Psoas muscle (tissue), 8 donors: ENCODE measurements around the gene CHD6. TPM values are rescaled to one million over a fixed set of nuclear protein-coding genes. Genes with fewer than 3 reads are reported as not detected.

Experiments used
- ATAC-seq, 4 donors: fragments of 200-7000 bp; cut with Tn5 transposase; one replicate each; pipeline ENCODE4 v1.9.1; 2020; ENCODE audit warnings: moderate library complexity in 3 of 4, mild to moderate bottlenecking in 2 of 4
- DNase-seq, 2 donors: peaks; one replicate each; pipeline ENCODE4 v3.0.0-alpha.2; 2020
- H3K27ac ChIP-seq: fragments of 200-600 bp; one replicate; pipeline ENCODE4 v1.8.0; 2022
- H3K27me3 ChIP-seq, 3 donors: fragments of 200-600 bp in 1 of 3; one replicate each; pipeline versions ENCODE4 v1.6.1 to v1.8.0; 2013 to 2022; ENCODE audit warnings: low read length in 2 of 3, mild to moderate bottlenecking in 2 of 3, moderate library complexity in 1 of 3; ENCODE audit not compliant: insufficient read depth in 3 of 3
- H3K36me3 ChIP-seq, 2 donors: fragments of 200-600 bp in 1 of 2; one replicate each; pipeline versions ENCODE4 v1.6.1 to v1.8.0; 2013 to 2022; ENCODE audit warnings: low read depth in 1 of 2, mild to moderate bottlenecking in 1 of 2, moderate library complexity in 1 of 2; ENCODE audit not compliant: insufficient read depth in 1 of 2
- H3K4me1 ChIP-seq: fragments of 200-600 bp; one replicate; pipeline ENCODE4 v1.8.0; 2022
- H3K4me3 ChIP-seq: fragments of 200-600 bp; one replicate; pipeline ENCODE4 v1.8.0; 2022; ENCODE audit warnings: mild to moderate bottlenecking
- H3K9me3 ChIP-seq: fragments of 200-600 bp; one replicate; pipeline ENCODE4 v1.8.0; 2022
- WGBS, 3 donors: extraction: QIAGEN DNeasy Blood & Tissue Kit; methylation state at CpG; one replicate each; pipeline versions ENCODE4 v1.1.6 to v1.1.7; 2013; 5-methylcytosine and 5-hydroxymethylcytosine counted together
- intact Hi-C, 2 donors: fragments of 100-400 bp; cut with DNase I; formaldehyde crosslinking; loops; one replicate each; pipeline versions ENCODE4 v1.11.0 to v1.14.2; 2022
- polyA plus RNA-seq, 3 donors: library from polyadenylated mRNA; stranded (reverse); fragments of 200-250 nt; gene quantifications; one replicate each; pipeline ENCODE4 v1.2.3, GENCODE V29; 2013
- total RNA-seq, 4 donors: library from RNA; stranded (reverse); fragmentation: NEBNext Ultra II Directional in 2 of 4; extraction: Animal tissue kit (Norgen Biotek cat#: 25700) in 2 of 4; gene quantifications; one replicate each; pipeline versions ENCODE4 v1.2.1 to v1.2.4, GENCODE V29; 2021 to 2023
- TF ChIP-seq, protein P1 (sequence below): fragments of 200-600 bp; IDR thresholded peaks from one replicate; pipeline ENCODE4 v1.8.0; 2022; ENCODE audit warnings: antibody characterized with exemption
- donor health status: healthy with polysubstance abuse.
- donor health status: DM: no; HTN: no; CAD: no; lungs with moderate emphysema.
- donor health status: Bipolar disorder and iron deficiency.
- donor health status: healthy.
- donor health status: DM: yes; HTN: yes; CAD: no.
- donor health status: DM: no; HTN: no; CAD: no.
- donor health status: DM: no; HTN: no; CAD: no.
- donor health status: DM: yes; HTN: yes; CAD: no.

Gene CHD6
- total and polyA plus RNA-seq, 7 donors = 1.7 to 30.4 (median 17.2) TPM

DNA sequence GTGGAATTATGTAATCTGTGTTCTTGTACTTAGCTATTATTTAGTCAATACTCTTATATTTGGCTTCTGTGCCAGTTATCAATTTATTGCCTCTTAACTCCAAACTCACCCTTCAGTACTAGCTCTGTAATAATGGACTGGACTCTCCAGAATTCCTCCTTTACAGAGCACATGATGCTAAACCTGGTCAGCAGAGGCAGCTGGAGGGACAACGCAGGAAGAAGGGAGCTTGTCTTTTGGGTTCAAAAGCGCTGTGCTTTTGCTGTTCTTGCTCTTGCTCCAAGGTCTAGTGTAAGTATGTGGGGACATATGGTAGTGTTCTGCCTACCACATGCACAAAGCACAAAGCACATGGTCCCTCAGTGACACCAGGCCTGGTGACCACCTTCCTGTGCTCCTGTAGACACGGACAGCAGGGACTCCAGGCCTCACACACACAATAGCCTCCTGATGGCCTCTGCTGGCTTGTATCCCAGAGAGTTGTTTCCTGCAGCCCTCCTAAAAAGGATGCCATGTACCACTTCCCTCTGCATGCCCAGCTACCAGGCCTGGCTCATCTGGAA lies 46.1 kb downstream of the CHD6 start:
- 83 to 97% (median 85%) methylated on average over 3 of the region's 3 CpGs for WGBS, 3 donors
- no peak overlapping the region for H3K4me3 ChIP-seq
- intact Hi-C loops = no loop called here
- H3K36me3 ChIP-seq = no peaks in the 10 kb centered on the region
- H3K27ac ChIP-seq = no peak overlapping the region
- TF ChIP-seq, protein P1, sequence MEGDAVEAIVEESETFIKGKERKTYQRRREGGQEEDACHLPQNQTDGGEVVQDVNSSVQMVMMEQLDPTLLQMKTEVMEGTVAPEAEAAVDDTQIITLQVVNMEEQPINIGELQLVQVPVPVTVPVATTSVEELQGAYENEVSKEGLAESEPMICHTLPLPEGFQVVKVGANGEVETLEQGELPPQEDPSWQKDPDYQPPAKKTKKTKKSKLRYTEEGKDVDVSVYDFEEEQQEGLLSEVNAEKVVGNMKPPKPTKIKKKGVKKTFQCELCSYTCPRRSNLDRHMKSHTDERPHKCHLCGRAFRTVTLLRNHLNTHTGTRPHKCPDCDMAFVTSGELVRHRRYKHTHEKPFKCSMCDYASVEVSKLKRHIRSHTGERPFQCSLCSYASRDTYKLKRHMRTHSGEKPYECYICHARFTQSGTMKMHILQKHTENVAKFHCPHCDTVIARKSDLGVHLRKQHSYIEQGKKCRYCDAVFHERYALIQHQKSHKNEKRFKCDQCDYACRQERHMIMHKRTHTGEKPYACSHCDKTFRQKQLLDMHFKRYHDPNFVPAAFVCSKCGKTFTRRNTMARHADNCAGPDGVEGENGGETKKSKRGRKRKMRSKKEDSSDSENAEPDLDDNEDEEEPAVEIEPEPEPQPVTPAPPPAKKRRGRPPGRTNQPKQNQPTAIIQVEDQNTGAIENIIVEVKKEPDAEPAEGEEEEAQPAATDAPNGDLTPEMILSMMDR = no peak
- DNase-seq = no peak
- H3K9me3 ChIP-seq = no peaks in the 10 kb centered on the region
- ATAC-seq = no peak
- H3K4me1 ChIP-seq = peaks cover 47% of the 10 kb centered on the region
- H3K27me3 ChIP-seq = no peaks in the 10 kb centered on the region

DNA sequence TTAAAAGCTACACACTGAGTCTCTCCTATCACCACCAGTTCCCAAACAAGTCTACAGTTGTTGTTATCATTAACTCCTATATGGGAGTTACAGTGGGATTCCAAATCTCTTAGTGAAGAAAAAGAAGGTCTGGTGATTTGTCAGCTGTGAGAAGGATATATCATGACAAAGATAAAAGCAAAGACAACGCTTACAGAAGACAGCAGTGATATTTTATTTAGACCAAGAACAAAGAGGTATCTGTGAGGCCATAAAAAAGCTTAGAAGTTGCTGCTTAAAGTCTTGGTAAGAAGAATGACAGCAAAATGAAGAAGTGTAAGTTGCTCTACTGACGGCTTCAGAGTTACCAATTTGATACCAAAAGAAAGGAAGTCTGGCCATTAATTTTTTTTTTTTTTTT lies 47.2 kb downstream of the CHD6 start:
- Histone ChIP-seq H3K36me3 (no peaks in the 10 kb centered on the region), H3K27ac (no peak overlapping the region), H3K4me1 (peaks cover 47% of the 10 kb centered on the region), H3K9me3 (no peaks in the 10 kb centered on the region), H3K4me3 (no peak overlapping the region), H3K27me3 (no peaks in the 10 kb centered on the region)
- ATAC-seq = no peak
- TF ChIP-seq, protein P1 = no peak
- intact Hi-C loops = no loop called here
- no peak for DNase-seq
- 55 to 79% (median 63%) methylated on average over 2 of the region's 2 CpGs for WGBS, 3 donors

DNA sequence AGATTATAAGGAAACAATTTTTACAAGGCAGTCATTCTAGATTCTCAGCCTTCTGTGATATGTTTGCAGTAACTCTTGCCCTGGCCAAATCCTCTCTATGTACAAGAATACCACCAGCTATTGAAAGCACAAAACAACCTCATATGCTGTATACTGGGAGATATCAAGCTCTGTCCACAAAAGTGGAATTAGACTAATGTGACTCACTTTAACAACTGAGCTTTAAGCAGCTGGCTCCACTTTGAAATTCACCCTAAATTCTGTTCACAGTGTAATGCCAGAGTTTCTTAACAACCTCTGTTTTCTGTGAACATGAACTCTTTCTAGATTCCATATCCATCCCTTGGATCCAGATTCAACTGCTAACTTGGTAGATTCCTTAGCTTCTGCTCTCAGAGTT lies 47.6 kb downstream of the CHD6 start:
- Histone ChIP-seq H3K9me3 (no peaks in the 10 kb centered on the region), H3K36me3 (no peaks in the 10 kb centered on the region), H3K4me1 (peaks cover 47% of the 10 kb centered on the region), H3K4me3 (no peak overlapping the region), H3K27me3 (no peaks in the 10 kb centered on the region), H3K27ac (no peak overlapping the region)
- ATAC-seq (no peak), DNase-seq (no peak)
- TF ChIP-seq, protein P1 = no peak
- intact Hi-C loops = no loop called here

DNA sequence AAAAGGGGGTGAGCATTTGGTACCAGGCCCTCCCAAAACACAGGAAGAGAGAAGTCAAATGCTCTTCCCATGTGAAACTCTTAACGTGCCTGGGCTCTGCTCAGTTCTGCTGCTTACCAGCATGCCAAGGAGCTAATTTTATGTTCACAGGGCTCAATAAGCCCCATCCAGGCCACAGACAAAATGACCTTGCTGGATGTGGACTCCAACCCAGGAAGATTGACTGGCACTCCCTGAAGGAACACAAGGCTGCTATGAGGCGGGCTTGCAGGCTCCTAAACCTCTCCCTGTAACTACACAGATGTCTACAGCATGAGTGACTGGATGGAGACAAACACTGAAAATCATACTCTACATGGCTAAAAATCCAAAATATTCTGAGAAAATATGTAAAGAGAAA lies 50.6 kb downstream of the CHD6 start:
- ATAC-seq = no peak
- Histone ChIP-seq H3K36me3 (no peaks in the 10 kb centered on the region), H3K9me3 (no peaks in the 10 kb centered on the region), H3K4me1 (peaks cover 35% of the 10 kb centered on the region), H3K27me3 (no peaks in the 10 kb centered on the region), H3K4me3 (no peak overlapping the region), H3K27ac (no peak overlapping the region)
- TF ChIP-seq, protein P1 = no peak
- no peak for DNase-seq
- intact Hi-C loops = no loop called here
- whole genome bisulfite sequencing, 3 donors = 53 to 71% (median 53%) methylated on average over 2 of the region's 2 CpGs

DNA sequence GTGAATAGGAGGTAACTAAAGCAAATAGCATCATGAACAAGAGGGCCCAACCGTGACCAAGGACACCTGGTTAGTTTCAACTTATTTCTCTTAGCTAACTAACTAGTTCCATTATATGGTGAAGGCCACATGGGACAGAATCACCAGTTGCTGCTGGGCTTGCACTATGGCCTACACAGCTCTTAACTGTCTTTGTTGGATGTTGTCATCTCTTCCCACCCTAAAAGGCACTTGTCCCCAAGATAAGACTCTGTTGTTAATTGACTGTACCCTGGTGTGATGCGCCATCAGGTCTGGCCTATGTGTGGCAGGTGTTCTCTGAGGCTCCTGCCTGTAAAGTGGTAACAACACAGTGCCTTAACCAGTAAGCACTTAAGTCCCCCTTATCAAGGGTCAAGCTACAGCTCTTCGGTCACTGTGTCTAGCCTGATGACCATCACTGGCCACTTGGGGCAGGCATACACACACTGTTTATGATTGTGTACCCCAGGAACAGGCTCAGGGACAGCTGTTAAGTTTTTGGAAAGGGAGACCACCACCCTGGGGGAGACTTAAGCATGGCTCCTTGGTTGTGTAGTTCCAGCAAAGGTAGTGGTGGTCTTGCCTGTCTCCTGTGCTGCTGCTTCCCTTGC lies 51.2 kb downstream of the CHD6 start:
- 94 to 100% (median 96%) methylated on average over 3 of the region's 3 CpGs for WGBS, 3 donors
- no peak for ATAC-seq
- Histone ChIP-seq H3K27ac (no peak overlapping the region), H3K36me3 (no peaks in the 10 kb centered on the region), H3K4me1 (peaks cover 35% of the 10 kb centered on the region), H3K27me3 (no peaks in the 10 kb centered on the region), H3K4me3 (no peak overlapping the region), H3K9me3 (no peaks in the 10 kb centered on the region)
- TF ChIP-seq, protein P1 = no peak
- DNase-seq = no peak
- intact Hi-C loops = no loop called here
